ENCODE data around the gene ETV7. TPM values are rescaled to one million over a fixed set of nuclear protein-coding genes. Genes with fewer than 3 reads are reported as not detected.
"Not testable (repeated sequence)": the region's sequence is repeated elsewhere in the genome, so short reads cannot be mapped to it uniquely, and the experiment has no call there.

ETV7 gene
- total RNA-seq, 4 donors from 2014 or later, result 3.3 to 12.1 (median 9.9) TPM

- Histone ChIP-seq H3K4me1 (peaks cover 0 to 6% (median 2%) of the 10 kb centered on the region in 4 donors), H3K4me3 (no peak overlapping the region), H3K27me3 (no peaks in the 10 kb centered on the region), H3K36me3 (no peaks in the 10 kb centered on the region), H3K27ac (no peak overlapping the region), H3K9me3 (no peaks in the 10 kb centered on the region)
- TF ChIP-seq CTCF (IDR thresholded peaks at IDR 0.05), result no peak
- no peak for DNase-seq
Observed at GRCh38 chr6:36418558-36418957, 31.1 kb upstream of the ETV7 start.

GRCh38 chr6:36414481-36414880 lies 27.0 kb upstream of the ETV7 start:
- TF ChIP-seq POLR2A (IDR thresholded peaks at IDR 0.05), result no peak
- TF ChIP-seq CTCF (IDR thresholded peaks at IDR 0.05), result no peak
- Histone ChIP-seq H3K4me3 (no peak overlapping the region), H3K27ac (no peak overlapping the region)

GRCh38 chr6:36413489-36414480 lies 26.3 kb upstream of the ETV7 start:
- Histone ChIP-seq H3K4me1 (no peaks in the 10 kb centered on the region), H3K27me3 (no peaks in the 10 kb centered on the region), H3K27ac (no peak overlapping the region), H3K4me3 (no peak overlapping the region), H3K36me3 (no peaks in the 10 kb centered on the region), H3K9me3 (no peaks in the 10 kb centered on the region)
- no peak for DNase-seq
- TF ChIP-seq POLR2A (IDR thresholded peaks at IDR 0.05), result no peak
- TF ChIP-seq CTCF (IDR thresholded peaks at IDR 0.05), result no peak

More at GRCh38 chr6:36414481-36414880, 27.0 kb upstream of the ETV7 start:
- Histone ChIP-seq H3K36me3 (no peaks in the 10 kb centered on the region), H3K9me3 (no peaks in the 10 kb centered on the region), H3K4me1 (no peaks in the 10 kb centered on the region), H3K27me3 (no peaks in the 10 kb centered on the region)
- no peak for DNase-seq

- H3K9me3 ChIP-seq, H3K4me1 ChIP-seq, H3K27ac ChIP-seq, H3K4me3 ChIP-seq, DNase-seq, H3K36me3 ChIP-seq, H3K27me3 ChIP-seq: not testable (repeated sequence)
Observed at GRCh38 chr6:36409718-36410117, 22.2 kb upstream of the ETV7 start.

- H3K9me3 ChIP-seq, result no peaks in the 10 kb centered on the region
- H3K4me3 ChIP-seq, result no peak overlapping the region
- no peak for DNase-seq
- H3K4me1 ChIP-seq, result no peaks in the 10 kb centered on the region
- H3K27me3 ChIP-seq, result no peaks in the 10 kb centered on the region
- no peaks in the 10 kb centered on the region for H3K36me3 ChIP-seq
- no peak overlapping the region for H3K27ac ChIP-seq
- TF ChIP-seq CTCF (IDR thresholded peaks at IDR 0.05) (no peak), POLR2A (IDR thresholded peaks at IDR 0.05) (no peak)
Observed at GRCh38 chr6:36404164-36404563, 16.7 kb upstream of the ETV7 start.

GRCh38 chr6:36402481-36402880 lies 15.0 kb upstream of the ETV7 start:
- Histone ChIP-seq H3K4me3 (no peak overlapping the region), H3K27me3 (no peaks in the 10 kb centered on the region), H3K4me1 (no peaks in the 10 kb centered on the region), H3K27ac (no peak overlapping the region), H3K9me3 (no peaks in the 10 kb centered on the region), H3K36me3 (no peaks in the 10 kb centered on the region)
- TF ChIP-seq CTCF (IDR thresholded peaks at IDR 0.05), result no peak
- no peak for TF ChIP-seq POLR2A (IDR thresholded peaks at IDR 0.05)
- no peak for DNase-seq
